CD4-positive, alpha-beta T cell (primary cell): ENCODE measurements around the gene EFEMP2. TPM values are rescaled to one million over a fixed set of nuclear protein-coding genes. Genes with fewer than 3 reads are reported as not detected.

ENCODE experiments used
- ATAC-seq: fragments of 200-7000 bp; cut with Tn5 transposase; one replicate; pipeline ENCODE4 v1.10.0; 2022; ENCODE audit warnings: mild to moderate bottlenecking; ENCODE audit not compliant: poor library complexity
- CTCF ChIA-PET: fragments of 350-600 bp; sonication (Branson Sonifier 250); formaldehyde crosslinking; loops from one replicate; lab custom pipeline; 2021; ENCODE audit warnings: antibody characterized with exemption, inconsistent platforms; lab: Charles Lee
- POLR2A ChIA-PET: fragments of 350-600 bp; sonication (Branson Sonifier 250); formaldehyde crosslinking; loops from one replicate; lab custom pipeline; 2021; ENCODE audit warnings: antibody characterized with exemption, inconsistent platforms; lab: Charles Lee
- DNase-seq, 14 experiments: peaks; one replicate each; pipeline ENCODE4 v3.0.0-alpha.2; 2013 to 2020; ENCODE audit warnings: mixed read lengths in 2 of 14
- H3K27ac ChIP-seq, 2 donors: one replicate each; pipeline versions ENCODE4 v1.5.1 to v1.7.0; 2013; ENCODE audit warnings: low read length in 2 of 2, low read depth in 1 of 2, mild to moderate bottlenecking in 1 of 2
- H3K27me3 ChIP-seq, 2 experiments: 1 replicate in 1 of 2; 2 replicates in 1 of 2; pipeline versions ENCODE4 v1.6.1 to v1.7.0; 2013; ENCODE audit warnings: low read length in 2 of 2, control low read depth in 1 of 2, mild to moderate bottlenecking in 1 of 2, moderate library complexity in 1 of 2; ENCODE audit not compliant: insufficient read depth in 2 of 2, control insufficient read depth in 1 of 2
- H3K36me3 ChIP-seq: one replicate; pipeline ENCODE4 v1.6.1; 2013; ENCODE audit warnings: low read length, control low read depth; ENCODE audit not compliant: insufficient read depth
- H3K4me1 ChIP-seq: one replicate; pipeline ENCODE4 v1.6.1; 2013; ENCODE audit warnings: low read length, control low read depth; ENCODE audit not compliant: insufficient read depth
- H3K4me3 ChIP-seq: one replicate; pipeline ENCODE4 v1.5.1; 2013; ENCODE audit warnings: mild to moderate bottlenecking, low read length, moderate library complexity
- H3K9me3 ChIP-seq, 2 experiments: 1 replicate in 1 of 2; 2 replicates in 1 of 2; pipeline versions ENCODE4 v1.6.1 to v1.7.0; 2013; ENCODE audit warnings: low read length in 2 of 2, mild to moderate bottlenecking in 2 of 2, control low read depth in 1 of 2, moderate library complexity in 1 of 2; ENCODE audit not compliant: control insufficient read depth in 1 of 2, insufficient read depth in 1 of 2
- H3K27ac Mint-ChIP-seq: one replicate; pipeline ENCODE4 v1.8.0; 2020; ENCODE audit warnings: mixed read lengths
- H3K27me3 Mint-ChIP-seq: one replicate; pipeline ENCODE4 v1.8.0; 2021; ENCODE audit warnings: mixed read lengths
- H3K36me3 Mint-ChIP-seq: one replicate; pipeline ENCODE4 v1.8.0; 2021; ENCODE audit warnings: low read depth, mixed read lengths
- H3K4me1 Mint-ChIP-seq: one replicate; pipeline ENCODE4 v1.8.0; 2021; ENCODE audit warnings: low read depth, mixed read lengths
- H3K4me3 Mint-ChIP-seq: one replicate; pipeline ENCODE4 v1.8.0; 2020; ENCODE audit warnings: mild to moderate bottlenecking, mixed read lengths
- H3K9me3 Mint-ChIP-seq: one replicate; pipeline ENCODE4 v1.8.0; 2020; ENCODE audit warnings: mixed read lengths
- intact Hi-C, 2 experiments: fragments of 100-400 bp; cut with DNase I in 1 of 2; cut with micrococcal nuclease in 1 of 2; formaldehyde crosslinking; loops; one replicate each; pipeline versions ENCODE4 v1.15.1 to v1.9.0; 2023 to 2025; cut with DNase I, micrococcal nuclease
- total RNA-seq, 174 experiments: library from RNA in 2 of 174; stranded (reverse) in 2 of 174; gene quantifications; one replicate each; pipeline ENCODE4 v1.2.3 and lab custom pipeline; 2021 to 2026
- TF ChIP-seq, protein P1 (sequence below): fragments of 200-600 bp; IDR thresholded peaks from one replicate; pipeline ENCODE4 v1.8.0; 2022; ENCODE audit warnings: antibody characterized with exemption, mild to moderate bottlenecking

Gene EFEMP2
- total RNA-seq, 2 experiments from 2014 or later, result 5.2 to 5.9 TPM

DNA sequence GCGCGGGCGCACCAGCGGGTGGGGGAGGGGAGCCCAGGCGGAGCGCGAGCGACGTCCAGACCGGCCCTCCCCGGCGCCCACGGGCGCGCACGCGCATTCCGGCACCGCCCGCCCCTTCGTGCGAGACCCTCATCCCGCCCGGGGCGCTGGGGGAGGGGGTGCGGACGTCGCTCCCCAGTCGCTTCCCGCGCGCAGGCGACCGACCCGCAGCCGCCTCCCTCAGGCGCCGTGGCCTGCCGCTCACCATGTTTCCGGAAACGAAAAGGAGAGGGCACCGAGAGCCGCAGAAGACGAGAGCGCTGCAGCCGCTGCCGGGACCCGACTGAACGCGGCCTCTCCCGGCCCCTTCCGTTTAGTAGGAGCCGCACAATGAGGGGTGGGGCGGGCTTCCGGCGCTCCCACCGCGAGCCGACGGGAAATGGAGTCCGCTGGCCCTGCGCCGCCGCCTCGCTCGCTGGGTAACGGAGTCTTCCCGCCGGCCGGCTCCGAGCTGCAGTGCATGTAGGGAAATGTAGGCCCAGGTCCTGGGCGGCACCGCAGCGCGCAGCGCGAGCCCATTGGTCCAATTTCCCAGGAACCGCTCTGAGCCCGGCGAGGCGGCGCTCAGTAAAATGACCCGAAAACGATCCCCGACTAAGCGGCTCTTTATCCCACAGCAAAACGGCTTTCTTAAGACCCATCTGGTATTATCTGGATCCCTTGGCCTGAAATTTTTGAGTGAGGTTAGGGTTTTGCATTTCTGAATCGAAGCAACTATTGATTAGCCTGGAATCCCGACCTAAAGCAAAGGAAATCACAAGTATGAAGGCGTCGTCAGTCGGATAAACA, 14.5 kb downstream of the EFEMP2 start, which contains the start of gene CFL1:
CFL1 (minus strand) TSS at position 328 of the 828 bp plus-strand sequence; CDS start at position 247, 81 bp downstream.
- Mint-ChIP-seq H3K27ac (peak within 1 kb of the TSS; percentile 94), H3K36me3 (peaks cover 84% of the 10 kb centered on the region), H3K4me1 (peaks cover 58% of the 10 kb centered on the region), H3K27me3 (no peaks in the 10 kb centered on the region), H3K9me3 (no peaks in the 10 kb centered on the region), H3K4me3 (peak within 1 kb of the TSS; percentile 91)
- Histone ChIP-seq H3K4me1 (peaks cover 82% of the 10 kb centered on the region), H3K27ac (peak within 1 kb of the TSS; percentile 92 to 96), H3K27me3 (no peaks in the 10 kb centered on the region), H3K9me3 (peaks cover 0 to under 1% of the 10 kb centered on the region in 2 experiments), H3K36me3 (peaks cover 52% of the 10 kb centered on the region), H3K4me3 (peak within 1 kb of the TSS; percentile 90)
- intact Hi-C loops, result loop anchor here (1.0 to 10.0 kb wide), 8 partner anchors 25 to 427 kb away; partner anchors contain the start of genes PCNX3 (in 2 of the 2), BANF1 (in 1 of the 2), C11orf68 (in 1 of the 2) and DRAP1 (in 1 of the 2)
- CTCF ChIA-PET, result interaction anchor here (1.0 to 5.2 kb wide), 2 partner anchors 27 to 31 kb away, joined by 6 to 80 read pairs; partner anchors contain the start of genes CCDC85B and FIBP
- DNase-seq (peak; percentile 93 to 99 (median 96)), ATAC-seq (peak; percentile 67)
- POLR2A ChIA-PET, result interaction anchor here (0.6 to 5.8 kb wide), 36 partner anchors 8 to 736 kb away, joined by 3 to 248 read pairs (median 5); partner anchors contain the start of genes BANF1, C11orf68, CCDC85B and DPF2
- TF ChIP-seq, protein P1, sequence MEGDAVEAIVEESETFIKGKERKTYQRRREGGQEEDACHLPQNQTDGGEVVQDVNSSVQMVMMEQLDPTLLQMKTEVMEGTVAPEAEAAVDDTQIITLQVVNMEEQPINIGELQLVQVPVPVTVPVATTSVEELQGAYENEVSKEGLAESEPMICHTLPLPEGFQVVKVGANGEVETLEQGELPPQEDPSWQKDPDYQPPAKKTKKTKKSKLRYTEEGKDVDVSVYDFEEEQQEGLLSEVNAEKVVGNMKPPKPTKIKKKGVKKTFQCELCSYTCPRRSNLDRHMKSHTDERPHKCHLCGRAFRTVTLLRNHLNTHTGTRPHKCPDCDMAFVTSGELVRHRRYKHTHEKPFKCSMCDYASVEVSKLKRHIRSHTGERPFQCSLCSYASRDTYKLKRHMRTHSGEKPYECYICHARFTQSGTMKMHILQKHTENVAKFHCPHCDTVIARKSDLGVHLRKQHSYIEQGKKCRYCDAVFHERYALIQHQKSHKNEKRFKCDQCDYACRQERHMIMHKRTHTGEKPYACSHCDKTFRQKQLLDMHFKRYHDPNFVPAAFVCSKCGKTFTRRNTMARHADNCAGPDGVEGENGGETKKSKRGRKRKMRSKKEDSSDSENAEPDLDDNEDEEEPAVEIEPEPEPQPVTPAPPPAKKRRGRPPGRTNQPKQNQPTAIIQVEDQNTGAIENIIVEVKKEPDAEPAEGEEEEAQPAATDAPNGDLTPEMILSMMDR, result no peak

DNA sequence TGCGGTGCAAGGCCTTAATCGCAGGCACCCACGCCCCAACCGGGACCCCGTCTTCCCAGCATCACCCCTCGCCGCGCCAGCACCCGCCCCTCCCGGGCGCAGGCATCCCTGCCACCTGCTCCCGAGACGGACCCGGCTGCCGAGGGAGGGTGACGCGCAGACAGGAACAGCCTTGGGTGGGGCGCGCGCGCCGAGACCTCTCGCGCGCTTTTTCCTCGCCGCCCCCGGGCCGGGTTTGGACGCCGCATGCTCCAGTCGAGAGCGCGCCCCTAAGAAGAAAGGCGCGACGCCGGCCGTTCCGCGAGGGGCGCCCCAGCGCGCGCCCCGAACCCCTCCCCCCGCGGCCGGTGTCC, 15.1 kb downstream of the EFEMP2 start:
- H3K27ac Mint-ChIP-seq, result peak overlapping the region; percentile 94
- TF ChIP-seq, protein P1, result no peak
- H3K27me3 Mint-ChIP-seq, result no peaks in the 10 kb centered on the region
- Histone ChIP-seq H3K36me3 (peaks cover 52% of the 10 kb centered on the region), H3K4me1 (peaks cover 77% of the 10 kb centered on the region), H3K9me3 (peaks cover 0 to 6% of the 10 kb centered on the region in 2 experiments), H3K27me3 (no peaks in the 10 kb centered on the region), H3K4me3 (peak overlapping the region; percentile 90), H3K27ac (peak overlapping the region; percentile 52 to 64)
- DNase-seq (peak; percentile 53 to 79 (median 66)), ATAC-seq (no peak)
- H3K36me3 Mint-ChIP-seq, result peaks cover 84% of the 10 kb centered on the region
- POLR2A ChIA-PET, result interaction anchor here (0.6 to 5.8 kb wide), 23 partner anchors 9 to 735 kb away, joined by 3 to 248 read pairs (median 5); partner anchors contain the start of genes BANF1, CCDC85B, DPF2 and EFEMP2
- intact Hi-C loops, result loop anchor here in 1 of 2 experiments (2.0 to 10.0 kb wide), 3 partner anchors 25 to 427 kb away; partner anchors contain the start of genes PCNX3, SNX32 and YIF1A
- H3K9me3 Mint-ChIP-seq, result no peaks in the 10 kb centered on the region
- peak overlapping the region; percentile 84 for H3K4me3 Mint-ChIP-seq
- CTCF ChIA-PET, result interaction anchor here (5.2 kb wide), 1 partner anchor 31 kb away, joined by 80 read pairs; the partner anchor contains the start of genes CCDC85B and FIBP
- peaks cover 53% of the 10 kb centered on the region for H3K4me1 Mint-ChIP-seq
